Cardiac muscle cell (in vitro differentiated cells and primary cell): ENCODE data around the gene ASPG. TPM values are rescaled to one million over a fixed set of nuclear protein-coding genes. Genes with fewer than 3 reads are reported as not detected.

Experiments
- DNase-seq, 2 donors: peaks; one replicate each; pipeline versions ENCODE4 v3.0.0 to v3.0.0-alpha.2; 2010 to 2017; ENCODE audit warnings: low read depth in 1 of 2, low spot score in 1 of 2
- H3K27ac ChIP-seq: fragments of 200-600 bp; sonication (generic); 2 replicates; pipeline ENCODE4 v1.5.1; 2016
- H3K27me3 ChIP-seq: fragments of 200-600 bp; sonication (generic); 2 replicates; pipeline ENCODE4 v1.6.0; 2016; ENCODE audit warnings: control low read depth
- H3K36me3 ChIP-seq: fragments of 200-600 bp; sonication (generic); 2 replicates; pipeline ENCODE4 v1.5.1; 2016; ENCODE audit warnings: control low read depth
- H3K4me1 ChIP-seq: fragments of 200-600 bp; sonication (generic); 2 replicates; pipeline ENCODE4 v1.8.1; 2017; ENCODE audit warnings: low read depth, mild to moderate bottlenecking, mixed run types
- H3K4me3 ChIP-seq: fragments of 200-600 bp; sonication (generic); 2 replicates; pipeline ENCODE4 v1.5.1; 2016; ENCODE audit warnings: mild to moderate bottlenecking
- H3K9me3 ChIP-seq: fragments of 200-600 bp; sonication (generic); 2 replicates; pipeline ENCODE4 v1.5.1; 2017; ENCODE audit warnings: low read depth, mild to moderate bottlenecking, control low read depth
- polyA plus RNA-seq: library from polyadenylated mRNA; unstranded; fragments of >200 nt; fragmentation: Nextera tagmentation; extraction: Ambion mirVana; gene quantifications from 2 replicates; pipeline ENCODE4 v1.2.1, GENCODE V29; 2016
- total RNA-seq: library from RNA; depleted of rRNA; stranded (reverse); fragments of >200 nt; gene quantifications from 2 replicates; pipeline ENCODE4 v1.2.3, GENCODE V29; 2016
- TF ChIP-seq, protein P1 (sequence below): IDR thresholded peaks from 2 replicates; pipeline ENCODE4 v1.5.1; 2012; ENCODE audit warnings: low read depth, mild to moderate bottlenecking, low read length

ASPG gene
- total and polyA plus RNA-seq, 2 experiments from 2014 or later: 3.4 to 7.3 TPM

DNA sequence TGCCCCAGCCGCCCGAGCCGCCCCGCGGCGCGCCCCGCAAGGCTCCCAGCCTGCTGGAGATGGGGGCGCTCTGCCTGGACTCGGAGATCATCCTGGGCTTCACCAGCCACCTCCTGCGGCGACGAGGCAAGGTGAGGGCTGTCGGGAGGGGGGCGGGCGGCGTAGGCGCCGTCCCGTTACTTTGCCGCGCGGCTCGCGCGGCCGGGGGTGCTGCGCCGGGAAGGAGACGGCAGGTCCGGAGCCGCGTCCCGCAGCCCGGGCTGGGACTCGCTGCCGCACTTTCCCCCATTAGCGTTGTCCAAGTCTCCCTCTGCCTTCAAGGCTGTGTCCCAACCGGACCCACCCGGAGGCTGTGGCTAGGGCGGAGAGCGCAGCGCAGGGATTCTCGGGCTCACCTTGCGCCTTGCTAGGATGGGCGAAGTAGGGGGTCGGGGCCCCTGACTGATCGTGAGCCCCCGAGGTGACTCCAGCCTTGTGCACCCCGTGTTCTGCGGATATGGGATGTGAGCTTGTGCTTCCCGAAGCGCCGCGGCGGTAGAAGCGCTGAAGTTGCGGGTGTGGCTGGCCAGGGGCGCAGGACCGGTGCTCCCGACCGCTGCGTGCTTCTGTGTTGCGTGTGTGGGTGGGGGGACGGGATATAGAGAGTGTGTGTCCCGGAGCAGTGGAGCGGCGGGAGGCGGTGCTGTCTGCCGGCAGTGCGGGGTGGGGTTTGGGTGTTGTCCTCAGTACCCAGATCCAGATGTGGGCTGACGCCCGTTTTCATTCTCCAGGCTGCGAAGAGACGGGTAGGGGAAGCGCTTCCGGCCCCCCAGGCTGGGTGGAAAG is 51.2 kb downstream of the ASPG start:
- Histone ChIP-seq H3K4me3 (peak overlapping the region; percentile 27), H3K4me1 (peaks cover 12% of the 10 kb centered on the region), H3K9me3 (no peaks in the 10 kb centered on the region), H3K36me3 (no peaks in the 10 kb centered on the region), H3K27me3 (peaks cover 45% of the 10 kb centered on the region), H3K27ac (no peak overlapping the region)
- TF ChIP-seq, protein P1, sequence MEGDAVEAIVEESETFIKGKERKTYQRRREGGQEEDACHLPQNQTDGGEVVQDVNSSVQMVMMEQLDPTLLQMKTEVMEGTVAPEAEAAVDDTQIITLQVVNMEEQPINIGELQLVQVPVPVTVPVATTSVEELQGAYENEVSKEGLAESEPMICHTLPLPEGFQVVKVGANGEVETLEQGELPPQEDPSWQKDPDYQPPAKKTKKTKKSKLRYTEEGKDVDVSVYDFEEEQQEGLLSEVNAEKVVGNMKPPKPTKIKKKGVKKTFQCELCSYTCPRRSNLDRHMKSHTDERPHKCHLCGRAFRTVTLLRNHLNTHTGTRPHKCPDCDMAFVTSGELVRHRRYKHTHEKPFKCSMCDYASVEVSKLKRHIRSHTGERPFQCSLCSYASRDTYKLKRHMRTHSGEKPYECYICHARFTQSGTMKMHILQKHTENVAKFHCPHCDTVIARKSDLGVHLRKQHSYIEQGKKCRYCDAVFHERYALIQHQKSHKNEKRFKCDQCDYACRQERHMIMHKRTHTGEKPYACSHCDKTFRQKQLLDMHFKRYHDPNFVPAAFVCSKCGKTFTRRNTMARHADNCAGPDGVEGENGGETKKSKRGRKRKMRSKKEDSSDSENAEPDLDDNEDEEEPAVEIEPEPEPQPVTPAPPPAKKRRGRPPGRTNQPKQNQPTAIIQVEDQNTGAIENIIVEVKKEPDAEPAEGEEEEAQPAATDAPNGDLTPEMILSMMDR: no peak
- DNase-seq: no peak

DNA sequence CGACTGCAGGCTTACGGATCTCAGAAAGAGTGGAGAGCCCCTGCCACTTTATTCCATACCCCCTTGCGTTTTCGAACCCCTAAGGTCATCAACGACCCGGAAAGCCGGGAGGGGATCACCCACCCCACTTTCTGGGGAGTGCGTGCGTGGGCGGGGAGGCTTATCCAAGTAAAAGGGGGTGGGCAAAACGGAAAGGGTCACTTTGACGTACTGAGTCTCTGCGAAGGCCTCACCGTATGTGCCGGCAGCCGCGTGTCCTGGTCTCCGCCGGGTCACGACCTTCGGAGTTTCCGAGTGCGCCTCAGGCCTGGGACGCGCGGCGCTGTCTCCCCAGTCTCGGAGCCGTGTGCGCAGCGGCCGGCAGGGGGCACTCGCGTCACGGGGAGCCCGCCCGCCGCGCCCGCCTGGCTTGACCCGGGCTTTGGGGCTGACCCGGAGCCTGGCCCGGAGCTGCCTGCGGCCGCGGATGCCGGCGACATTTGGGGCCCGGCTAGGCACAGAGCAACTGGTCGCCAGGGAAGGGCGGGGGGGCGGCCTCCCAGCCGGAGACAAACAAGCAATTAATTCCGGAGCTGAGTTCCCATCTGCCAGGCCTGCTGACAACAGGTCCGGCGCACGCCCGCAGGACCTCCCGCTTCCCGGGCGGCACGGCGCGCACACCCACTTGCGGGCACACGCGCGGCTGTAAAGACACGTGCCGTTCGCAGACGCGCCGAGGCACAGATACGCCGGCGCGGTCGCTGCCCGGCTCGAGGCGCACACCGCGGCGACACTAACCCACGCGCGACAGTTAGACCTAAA is 52.0 kb downstream of the ASPG start:
- Histone ChIP-seq H3K27me3 (peaks cover 43% of the 10 kb centered on the region), H3K27ac (no peak overlapping the region), H3K9me3 (no peaks in the 10 kb centered on the region), H3K36me3 (no peaks in the 10 kb centered on the region), H3K4me3 (peak overlapping the region; percentile 75), H3K4me1 (peaks cover 12% of the 10 kb centered on the region)
- TF ChIP-seq, protein P1: peak; percentile 66
- DNase-seq: peak; percentile 42 to 87

DNA sequence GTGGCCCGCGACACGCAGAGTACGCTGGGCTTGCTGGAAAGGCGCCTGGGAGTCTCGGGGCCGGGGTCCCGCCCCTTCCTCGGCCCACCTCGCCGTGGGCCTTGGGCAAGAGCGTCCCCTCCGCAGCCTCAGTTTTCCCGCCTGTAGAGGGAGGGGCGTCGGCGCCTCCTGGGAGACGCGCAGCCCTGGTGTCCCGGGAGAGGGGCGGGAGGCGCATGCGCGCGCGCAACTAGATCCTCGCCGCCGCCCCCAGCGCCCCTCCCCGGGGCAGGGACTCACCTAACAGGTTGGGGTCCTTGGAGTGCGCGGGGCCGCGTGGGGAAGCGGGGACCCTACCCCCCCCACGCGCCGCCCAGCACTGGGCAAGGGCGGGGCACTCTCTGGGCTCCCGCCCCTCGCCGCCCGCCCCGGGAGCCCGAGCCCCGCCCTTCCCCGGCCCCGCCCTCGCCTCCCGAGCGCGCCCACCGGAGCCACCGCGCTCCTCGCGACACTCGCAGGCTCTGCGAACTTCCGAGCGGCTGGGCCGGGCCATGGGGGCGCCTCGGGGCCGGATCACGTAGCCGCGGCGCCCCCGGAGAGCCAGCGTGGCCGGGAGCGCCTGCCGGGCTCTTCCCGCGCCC is 52.7 kb downstream of the ASPG start, which contains the start of gene KIF26A:
KIF26A (plus strand) TSS at position 490 of the 620 bp plus-strand sequence. CDS start 136 bp downstream, outside the sequence.
- H3K27me3 ChIP-seq: peaks cover 41% of the 10 kb centered on the region
- no peaks in the 10 kb centered on the region for H3K36me3 ChIP-seq
- H3K4me3 ChIP-seq: peak within 1 kb of the TSS; percentile 75
- no peak within 1 kb of the TSS for H3K27ac ChIP-seq
- peak in 1 of 2 donors; percentile 80 for DNase-seq
- H3K4me1 ChIP-seq: peaks cover 12% of the 10 kb centered on the region
- H3K9me3 ChIP-seq: no peaks in the 10 kb centered on the region
- TF ChIP-seq, protein P1: no peak

DNA sequence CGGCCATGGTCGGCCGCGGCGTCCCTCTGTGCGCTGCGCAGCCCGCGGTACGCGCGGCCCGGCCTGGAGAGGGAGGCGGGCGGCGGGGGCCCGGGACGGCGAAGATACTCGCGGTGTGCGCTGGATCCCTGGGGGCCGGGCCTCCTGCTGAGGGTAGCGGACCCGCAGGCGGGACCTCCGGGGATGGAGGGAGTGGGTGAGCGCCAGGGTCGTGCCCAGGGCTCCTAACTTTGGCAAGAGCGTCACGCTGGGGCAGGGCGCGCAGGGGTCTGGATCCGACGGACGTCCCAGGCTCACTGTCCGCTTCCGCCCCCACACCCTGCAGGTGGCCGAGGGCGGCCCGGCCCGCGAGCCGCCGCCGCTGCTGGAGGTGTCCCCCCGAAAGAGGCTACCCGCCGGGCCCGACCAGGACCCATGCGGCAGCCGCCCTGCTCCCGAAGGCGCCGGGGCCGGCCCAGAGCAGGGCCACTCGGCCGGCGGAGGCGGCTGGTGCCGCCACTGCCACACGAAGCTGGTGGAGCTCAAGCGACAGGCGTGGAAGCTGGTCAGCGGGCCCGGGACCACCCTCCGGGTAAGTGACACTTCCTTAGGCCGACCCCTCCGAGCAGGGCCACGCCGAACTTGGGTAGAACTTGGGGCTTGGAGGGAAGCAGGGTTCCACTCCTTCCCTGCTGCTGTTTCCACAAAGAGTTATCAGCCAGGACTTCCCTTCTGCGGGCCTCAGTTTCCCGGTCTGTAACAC is 53.4 kb downstream of the ASPG start:
- peak overlapping the region; percentile 75 for H3K4me3 ChIP-seq

More for the DNA sequence above, 53.4 kb downstream of the ASPG start:
- no peak overlapping the region for H3K27ac ChIP-seq
- peaks cover 12% of the 10 kb centered on the region for H3K4me1 ChIP-seq
- H3K36me3 ChIP-seq: no peaks in the 10 kb centered on the region
- no peaks in the 10 kb centered on the region for H3K9me3 ChIP-seq
- DNase-seq: no peak
- H3K27me3 ChIP-seq: peaks cover 34% of the 10 kb centered on the region
- TF ChIP-seq, protein P1: no peak
